DOHH2 (cell line): Measurements from ENCODE around the gene TMA7.
"Not testable (repeated sequence)": the region's sequence is repeated elsewhere in the genome, so short reads cannot be mapped to it uniquely, and the experiment has no call there.

Source experiments
- H3F3A ChIP-seq: fragments of 200-600 bp; sonication (generic), shearing (Covaris generic); 2 replicates; pipeline ENCODE4 v1.6.0; 2016; ENCODE audit warnings: antibody characterized with exemption, mild to moderate bottlenecking; ENCODE audit not compliant: control insufficient read depth, insufficient read depth
- H3K27ac ChIP-seq: fragments of 200-600 bp; sonication (generic); 2 replicates; pipeline ENCODE4 v1.5.1; 2014; ENCODE audit warnings: low read depth, mild to moderate bottlenecking, low read length, moderate library complexity
- H3K27me3 ChIP-seq: fragments of 200-600 bp; sonication (generic); 2 replicates; pipeline ENCODE4 v1.6.1; 2014; ENCODE audit warnings: mild to moderate bottlenecking, low read length, mixed read lengths; ENCODE audit not compliant: control insufficient read depth
- H3K36me3 ChIP-seq: fragments of 200-600 bp; sonication (generic); 2 replicates; pipeline ENCODE4 v1.6.1; 2014; ENCODE audit warnings: mild to moderate bottlenecking, low read length, moderate library complexity, mixed read lengths; ENCODE audit not compliant: control insufficient read depth
- H3K4me1 ChIP-seq: fragments of 200-600 bp; sonication (generic); 2 replicates; pipeline ENCODE4 v1.6.1; 2014; ENCODE audit warnings: mild to moderate bottlenecking, low read length, mixed read lengths; ENCODE audit not compliant: control insufficient read depth
- H3K4me2 ChIP-seq: fragments of 200-600 bp; sonication (generic); 2 replicates; pipeline ENCODE4 v1.6.0; 2014; ENCODE audit warnings: mild to moderate bottlenecking, low read length, moderate library complexity
- H3K4me3 ChIP-seq: fragments of 200-600 bp; sonication (generic); 2 replicates; pipeline ENCODE4 v1.5.1; 2014; ENCODE audit warnings: mild to moderate bottlenecking, low read length, mixed read lengths
- H3K79me2 ChIP-seq: fragments of 200-600 bp; sonication (generic); 2 replicates; pipeline ENCODE4 v1.6.1; 2014; ENCODE audit warnings: mild to moderate bottlenecking, low read length, mixed read lengths; ENCODE audit not compliant: control insufficient read depth
- H3K9me2 ChIP-seq: fragments of 200-600 bp; sonication (generic); replicated peaks from 2 replicates; pipeline ENCODE4 v1.6.1; 2014; ENCODE audit warnings: mild to moderate bottlenecking, low read length, mixed read lengths; ENCODE audit not compliant: control insufficient read depth
- H3K9me3 ChIP-seq: fragments of 200-600 bp; sonication (generic); 2 replicates; pipeline ENCODE4 v1.6.1; 2014; ENCODE audit warnings: antibody characterized with exemption, low read length, mixed read lengths; ENCODE audit not compliant: control insufficient read depth, insufficient read depth
- H4K20me1 ChIP-seq: fragments of 200-600 bp; sonication (generic); 2 replicates; pipeline ENCODE4 v1.6.0; 2014; ENCODE audit warnings: low read depth, mild to moderate bottlenecking, antibody characterized with exemption, low read length, moderate library complexity; ENCODE audit not compliant: control insufficient read depth, insufficient read depth
- CTCF ChIP-seq: fragments of 200-600 bp; sonication (generic); IDR thresholded peaks from one replicate; pipeline ENCODE4 v1.5.1; 2014; ENCODE audit warnings: antibody characterized with exemption, mild to moderate bottlenecking, low read depth, low read length; ENCODE audit not compliant: poor library complexity, severe bottlenecking
- EZH2phosphoT487 ChIP-seq: fragments of 200-600 bp; sonication (generic); IDR thresholded peaks from 2 replicates; pipeline ENCODE4 v1.6.1; 2017; ENCODE audit warnings: borderline replicate concordance, mild to moderate bottlenecking, antibody characterized with exemption, low read length, moderate library complexity, mixed read lengths

The TMA7 gene

GRCh38 chr3:48459331-48459730 is 19.3 kb downstream of the TMA7 start:
- Histone ChIP-seq H3K4me2 (no peak overlapping the region), H3K36me3 (peaks cover 59% of the 10 kb centered on the region), H3K27ac (no peak overlapping the region), H3K27me3 (no peaks in the 10 kb centered on the region), H3K9me2 (no peaks in the 10 kb centered on the region), H3K4me3 (no peak overlapping the region), H3K4me1 (no peaks in the 10 kb centered on the region), H4K20me1 (no peaks in the 10 kb centered on the region), H3F3A (peaks cover 9% of the 10 kb centered on the region), H3K9me3 (no peaks in the 10 kb centered on the region), H3K79me2 (no peaks in the 10 kb centered on the region)
- no peak for TF ChIP-seq EZH2phosphoT487
- no peak for TF ChIP-seq CTCF

GRCh38 chr3:48459773-48460516 is 19.9 kb downstream of the TMA7 start:
- peaks cover 9% of the 10 kb centered on the region for H3F3A ChIP-seq
- TF ChIP-seq CTCF (no peak), EZH2phosphoT487 (no peak)
- no peaks in the 10 kb centered on the region for H3K9me3 ChIP-seq
- H3K9me2 ChIP-seq = no peaks in the 10 kb centered on the region
- peaks cover 60% of the 10 kb centered on the region for H3K36me3 ChIP-seq
- H3K79me2 ChIP-seq = no peaks in the 10 kb centered on the region
- H3K4me1 ChIP-seq = no peaks in the 10 kb centered on the region
- H3K4me2 ChIP-seq = no peak overlapping the region
- no peaks in the 10 kb centered on the region for H4K20me1 ChIP-seq
- no peak overlapping the region for H3K27ac ChIP-seq
- H3K27me3 ChIP-seq = no peaks in the 10 kb centered on the region
- H3K4me3 ChIP-seq = no peak overlapping the region

- Histone ChIP-seq H3F3A (peaks cover 9% of the 10 kb centered on the region), H3K4me3 (no peak overlapping the region), H3K27me3 (no peaks in the 10 kb centered on the region), H3K4me2 (no peak overlapping the region), H3K79me2 (no peaks in the 10 kb centered on the region), H3K36me3 (peaks cover 59% of the 10 kb centered on the region), H3K9me3 (no peaks in the 10 kb centered on the region), H3K4me1 (peaks cover 5% of the 10 kb centered on the region), H3K9me2 (no peaks in the 10 kb centered on the region), H4K20me1 (no peaks in the 10 kb centered on the region), H3K27ac (no peak overlapping the region)
- TF ChIP-seq EZH2phosphoT487 = no peak
- TF ChIP-seq CTCF = no peak
These were observed 20.5 kb downstream of the TMA7 start for GRCh38 chr3:48460517-48460902.

GRCh38 chr3:48461767-48462166 is 21.7 kb downstream of the TMA7 start:
- peaks cover 62% of the 10 kb centered on the region for H3K36me3 ChIP-seq
- H3K9me2 ChIP-seq, H3K27ac ChIP-seq: not testable (repeated sequence)

More at GRCh38 chr3:48461767-48462166, 21.7 kb downstream of the TMA7 start:
- not testable (repeated sequence) for H3K27me3 ChIP-seq, H3K9me3 ChIP-seq, H3K79me2 ChIP-seq, H3K4me3 ChIP-seq, H3F3A ChIP-seq, H3K4me2 ChIP-seq, H4K20me1 ChIP-seq
- H3K4me1 ChIP-seq = peaks cover 13% of the 10 kb centered on the region
